Measurements from ENCODE around the gene MANSC1.
A peak's percentile ranks its signal among the peaks of the same experiment; 100 is the strongest.

Gene MANSC1

GRCh38 chr12:12349711-12350665, at the start of gene MANSC1:
Gene MANSC1, minus strand, starts transcription at chr12:12350242. Its CDS starts 6,928 bp downstream, at chr12:12343314.
- DNase-seq: peak in 45 of 56 donors; percentile 11 to 72 (median 49)

DNA sequence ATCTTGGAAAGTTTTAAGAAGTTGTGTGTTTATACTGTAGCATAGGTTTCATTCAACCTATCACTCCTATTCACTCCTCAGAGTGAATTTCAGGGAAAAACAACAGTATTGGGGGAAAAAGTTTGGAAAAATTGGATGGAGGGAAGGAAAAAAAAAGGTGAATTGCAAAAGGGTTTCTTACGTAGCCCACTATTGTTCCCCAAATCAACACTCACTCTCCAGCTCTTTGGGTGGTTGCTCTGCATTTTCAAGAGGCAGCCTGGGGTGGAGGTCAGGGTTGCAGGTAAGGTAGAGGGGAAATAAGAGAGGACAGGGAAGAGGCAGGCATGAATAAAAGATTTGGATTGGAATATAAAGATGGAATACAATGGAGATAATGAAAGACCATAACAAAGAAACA, 49.1 kb upstream of the MANSC1 start:
- DNase-seq: no peak

DNA sequence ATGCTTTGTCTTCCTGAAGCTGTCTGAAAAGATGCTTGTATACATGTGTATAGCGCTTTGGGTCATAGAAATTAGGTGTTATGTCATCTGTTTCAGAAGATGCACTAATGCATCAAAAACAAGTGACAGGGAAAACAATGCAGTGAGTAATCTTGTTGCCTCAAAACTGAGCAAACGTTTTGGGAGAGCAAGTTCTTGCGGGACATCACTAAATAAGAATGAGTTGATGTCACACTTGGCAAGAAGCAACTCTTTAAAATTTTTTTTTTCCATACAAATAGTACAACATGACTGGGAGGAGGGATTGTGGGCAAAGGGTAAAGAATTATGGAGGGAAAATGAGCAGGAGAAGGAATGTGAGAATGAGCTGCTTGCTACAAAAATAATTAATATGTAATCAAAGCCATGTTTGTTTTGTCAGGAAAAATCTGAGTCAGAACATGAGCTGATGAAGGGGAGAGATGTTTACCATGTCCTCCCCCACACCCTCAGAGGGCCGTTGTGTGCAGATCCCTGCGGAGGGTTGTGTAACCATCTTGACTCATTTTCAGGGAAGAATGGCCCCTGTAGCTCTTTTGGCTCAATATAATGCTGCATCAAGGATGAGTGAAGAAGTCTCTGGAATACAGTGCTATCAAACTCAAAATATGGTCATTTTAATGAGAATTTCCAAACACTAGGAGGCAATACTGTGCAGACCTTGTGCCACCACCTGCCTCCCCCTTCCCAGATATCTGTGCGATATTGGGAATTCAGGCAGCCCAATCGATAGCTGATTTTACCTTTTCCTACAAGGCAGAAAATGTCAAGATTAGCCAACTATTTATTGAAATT, 48.2 kb upstream of the MANSC1 start:
- DNase-seq: peak in 5 of 56 donors; percentile 9 to 38 (median 16)

- no peak for DNase-seq
Measured at GRCh38 chr12:12397184-12397583, 47.1 kb upstream of the MANSC1 start.

- DNase-seq: no peak
Measured at GRCh38 chr12:12396694-12397093, 46.7 kb upstream of the MANSC1 start.

GRCh38 chr12:12393171-12393570, 43.1 kb upstream of the MANSC1 start:
- no peak for DNase-seq

DNA sequence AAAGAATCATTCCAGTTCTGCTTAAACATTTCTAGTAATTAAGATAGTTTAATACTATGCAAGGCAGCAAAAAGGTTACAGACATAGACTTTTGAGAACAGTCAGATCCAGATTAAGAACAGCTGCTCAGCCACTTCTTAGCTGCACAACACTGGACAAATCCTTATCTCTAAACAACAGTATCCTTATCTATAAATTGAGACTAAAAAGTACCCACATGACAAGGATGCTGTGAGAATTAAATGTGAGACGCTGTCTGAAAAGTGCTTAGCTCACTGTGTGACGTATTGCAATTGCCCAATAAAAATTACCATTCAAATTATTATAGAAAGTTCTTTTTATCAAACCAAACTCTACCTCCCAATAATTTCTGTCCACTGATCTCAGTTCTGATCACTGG, 42.4 kb upstream of the MANSC1 start:
- DNase-seq: no peak

GRCh38 chr12:12387501-12387900, 37.5 kb upstream of the MANSC1 start:
- DNase-seq: no peak

DNA sequence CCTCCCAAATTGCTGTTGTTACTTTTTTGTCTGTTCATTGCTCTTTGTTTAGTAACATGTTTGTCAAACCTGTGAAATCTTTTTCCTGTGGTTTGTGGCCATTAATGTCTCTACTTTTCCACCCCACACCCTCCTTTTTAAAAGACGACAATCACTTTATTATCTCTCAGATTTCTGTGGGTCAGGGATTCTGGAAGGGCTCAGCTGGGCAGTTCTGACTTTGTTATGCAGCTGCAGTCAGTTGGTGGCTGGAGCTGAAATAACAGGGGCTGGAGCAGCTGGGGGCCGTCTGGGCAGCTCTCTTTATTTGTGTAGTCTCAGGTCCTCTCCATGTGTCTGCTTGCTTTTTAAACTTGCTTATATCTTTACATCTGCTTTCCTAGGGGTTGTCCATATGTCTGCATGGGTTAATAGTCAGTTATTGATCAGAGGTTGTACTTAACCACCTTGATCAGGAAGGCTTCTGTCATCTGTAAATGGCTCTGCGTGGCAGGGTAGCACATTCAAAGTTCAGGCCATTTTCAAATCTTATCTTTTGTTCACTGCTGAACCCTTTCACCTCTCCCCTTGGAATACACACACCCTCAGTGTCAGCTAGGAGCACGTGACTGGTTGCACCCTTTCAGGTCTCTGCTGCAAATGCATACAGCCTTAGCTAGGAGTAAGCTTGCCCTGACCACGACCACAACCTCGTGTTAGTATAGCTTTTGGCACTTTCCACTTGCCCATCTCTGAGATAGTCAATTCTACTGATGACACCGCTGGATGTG, 34.7 kb upstream of the MANSC1 start:
- peak in 20 of 56 donors; percentile 8 to 70 (median 26) for DNase-seq

DNA sequence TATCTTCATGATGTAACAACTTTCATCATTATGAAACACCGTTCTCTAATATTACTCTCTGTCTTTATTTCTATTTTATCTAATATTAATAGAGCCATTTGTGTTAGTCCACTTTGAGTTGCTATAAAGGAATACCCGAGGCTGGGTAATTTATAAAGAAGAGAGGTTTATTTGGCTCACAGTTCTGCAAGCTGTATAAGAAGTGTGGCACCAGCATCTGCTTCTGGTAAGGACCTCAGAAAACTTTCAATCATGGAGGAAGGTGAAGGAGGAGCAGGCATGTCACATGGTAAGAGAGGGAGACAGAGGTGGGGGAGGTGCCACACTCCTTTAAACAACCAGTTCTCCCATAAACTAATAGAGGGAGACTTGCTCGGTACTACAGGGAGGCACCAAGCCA, 31.9 kb upstream of the MANSC1 start:
- DNase-seq: no peak

GRCh38 chr12:12380949-12381593, 31.0 kb upstream of the MANSC1 start:
- no peak for DNase-seq

DNA sequence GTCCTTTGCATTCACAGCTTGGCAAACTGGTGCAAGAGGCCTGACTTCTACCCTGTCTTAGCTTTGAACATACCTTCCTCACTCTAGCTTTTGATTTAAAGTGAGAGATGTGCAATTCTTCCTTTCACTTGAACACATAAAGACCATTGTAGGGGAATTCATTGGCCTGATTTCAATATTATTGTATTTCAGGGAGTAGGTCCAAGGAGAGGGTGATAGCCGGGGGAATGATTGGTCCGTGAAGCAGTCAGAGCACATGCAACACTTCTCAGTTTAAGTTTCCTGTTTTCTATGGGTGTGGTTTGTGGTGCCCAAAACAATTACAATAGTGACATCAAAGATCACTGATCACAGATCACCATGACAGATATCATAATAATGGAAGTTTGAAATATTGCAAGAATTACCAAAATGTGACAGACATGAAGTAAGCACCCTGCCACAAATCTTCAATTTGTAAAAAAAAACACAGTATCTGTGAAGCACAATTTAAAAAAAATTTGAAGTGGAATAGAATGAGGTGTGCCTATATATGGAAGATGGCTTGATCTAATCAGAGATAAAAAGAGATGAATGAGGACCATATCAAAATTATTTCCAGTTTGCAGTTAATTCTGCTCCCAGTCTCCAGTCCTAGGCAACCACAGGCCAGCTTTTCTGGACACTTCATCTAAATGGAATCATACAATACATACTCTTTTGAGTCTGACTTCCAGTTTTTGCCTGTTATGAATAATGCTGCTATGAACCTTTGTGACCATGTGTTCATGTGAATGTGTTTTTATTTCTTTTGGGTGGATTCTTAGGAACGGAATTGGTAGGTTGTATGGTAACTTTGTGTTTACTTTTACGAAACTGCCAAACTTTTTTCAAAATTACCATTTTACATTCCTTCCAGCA, 30.0 kb upstream of the MANSC1 start:
- no peak for DNase-seq

DNA sequence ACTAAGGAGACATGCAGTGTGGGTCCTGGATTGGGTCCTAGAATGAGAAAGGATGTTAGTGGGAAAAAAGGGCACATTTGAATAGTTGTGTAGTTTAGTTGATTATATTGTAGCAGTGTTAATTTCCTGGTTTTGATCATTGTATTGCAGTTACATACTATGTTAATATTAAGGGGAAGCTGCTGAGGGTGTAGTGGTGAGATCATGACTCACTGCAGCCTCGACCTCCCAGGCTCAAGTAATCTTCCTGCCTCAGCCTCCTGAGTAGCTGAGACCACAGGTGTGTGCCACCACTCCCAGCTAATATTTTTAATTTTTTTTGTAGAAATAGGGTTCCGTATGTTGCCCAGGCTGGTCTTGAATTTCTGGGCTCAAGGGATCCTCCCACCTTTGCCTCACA, 28.6 kb upstream of the MANSC1 start:
- DNase-seq: no peak

DNA sequence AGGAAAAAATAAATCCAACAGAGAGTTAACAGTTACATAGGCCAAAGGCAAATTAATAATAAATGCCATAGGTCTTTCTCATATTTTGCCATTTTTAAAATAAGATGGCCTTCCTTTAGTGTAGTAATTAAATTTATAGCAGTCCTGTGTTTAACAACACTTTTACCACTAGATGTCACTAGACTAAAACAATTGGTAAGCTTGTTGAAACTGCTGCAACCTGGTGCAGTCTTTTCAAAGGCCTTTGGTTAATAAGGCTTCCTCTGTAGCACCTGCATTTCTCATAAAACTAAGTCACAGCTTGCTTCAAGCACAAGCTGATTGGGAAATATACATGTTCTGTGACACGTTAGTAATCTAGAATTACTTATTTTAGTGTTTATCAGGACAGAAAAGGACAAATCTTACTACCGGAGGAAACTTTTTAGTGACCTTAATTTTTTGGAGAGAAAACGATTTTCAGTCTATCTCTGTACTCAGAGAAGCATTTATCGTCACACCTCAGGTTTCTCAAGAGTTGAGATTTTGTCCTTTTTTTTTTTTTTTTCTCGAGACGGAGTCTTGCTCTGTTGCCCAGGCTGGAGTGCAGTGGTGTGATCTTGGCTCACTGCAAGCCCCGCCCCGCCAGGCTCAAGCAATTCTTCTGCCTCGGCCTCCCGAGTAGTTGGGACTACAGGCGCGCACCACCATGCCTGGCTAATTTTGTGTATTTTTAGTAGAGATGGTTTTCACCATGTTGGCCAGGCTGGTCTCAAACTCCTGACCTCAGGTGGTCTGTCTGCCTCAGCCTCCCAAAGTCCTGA, 26.8 kb upstream of the MANSC1 start:
- peak in 3 of 56 donors; percentile 15 to 39 (median 33) for DNase-seq

- no peak for DNase-seq
Measured at GRCh38 chr12:12372946-12373722, 23.1 kb upstream of the MANSC1 start.

- DNase-seq: no peak
Measured at GRCh38 chr12:12367482-12367998, 17.5 kb upstream of the MANSC1 start.

GRCh38 chr12:12366701-12367481, 16.8 kb upstream of the MANSC1 start:
- no peak for DNase-seq

Measured in amygdala (tissue), 56 donors.